ENCODE measurements around the gene MALRD1. TPM values are rescaled to one million over a fixed set of nuclear protein-coding genes. Genes with fewer than 3 reads are reported as not detected.

MALRD1 gene
- total and polyA plus RNA-seq, 2 of the 8 experiments (the other 6 are each of a cell fraction or from before 2014, with no cell fraction given): 0.32 to 0.35 TPM

- no peaks in the 10 kb centered on the region for H3K4me1 ChIP-seq (replicated peaks in 1 of 4; ENCODE audit: control insufficient read depth in 3 of 4, insufficient read depth in 4 of 4, low read length in 3 of 4)
- TF ChIP-seq SIRT6 (IDR thresholded peaks at IDR 0.05; ENCODE audit: low read length): no peak
- no peak for TF ChIP-seq KDM5A (IDR thresholded peaks at IDR 0.05; ENCODE audit: low read length)
- TF ChIP-seq SRF (IDR thresholded peaks at IDR 0.05; ENCODE audit: low read depth, low read length): no peak
- TF ChIP-seq HDAC2 (IDR thresholded peaks at IDR 0.05; ENCODE audit: borderline replicate concordance in 1 of 2, low read depth in 2 of 2, low read length in 2 of 2): no peak
- TF ChIP-seq JUN (IDR thresholded peaks at IDR 0.05; ENCODE audit: low read depth, low read length): no peak
- TF ChIP-seq, protein P1, sequence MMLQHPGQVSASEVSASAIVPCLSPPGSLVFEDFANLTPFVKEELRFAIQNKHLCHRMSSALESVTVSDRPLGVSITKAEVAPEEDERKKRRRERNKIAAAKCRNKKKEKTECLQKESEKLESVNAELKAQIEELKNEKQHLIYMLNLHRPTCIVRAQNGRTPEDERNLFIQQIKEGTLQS (IDR thresholded peaks at IDR 0.05; ENCODE audit: insufficient read depth, low read depth, low read length): no peak
- no peak for TF ChIP-seq CHD2 (IDR thresholded peaks at IDR 0.05; ENCODE audit: low read length)
- no peak for TF ChIP-seq TEAD4 (IDR thresholded peaks at IDR 0.05; ENCODE audit: low read depth, low read length)
- TF ChIP-seq POLR2A (IDR thresholded peaks at IDR 0.05; ENCODE audit: control extremely low read depth in 1 of 2, low read depth in 2 of 2, low read length in 2 of 2): no peak
Measured at GRCh38 chr10:19532411-19532810, 483.8 kb downstream of the MALRD1 start.

More at GRCh38 chr10:19532411-19532810, 483.8 kb downstream of the MALRD1 start:
- Histone ChIP-seq H2AFZ (ENCODE audit: low read length) (no peak overlapping the region), H3K36me3 (ENCODE audit: control insufficient read depth in 2 of 4, insufficient read depth in 4 of 4, low read length in 3 of 4) (no peaks in the 10 kb centered on the region), H2BK120ac (replicated peaks; ENCODE audit: low read depth, low read length) (no peak overlapping the region), H4K8ac (ENCODE audit: extremely low read depth, insufficient read depth, low read length) (no peak overlapping the region), H3K79me2 (ENCODE audit: control insufficient read depth in 1 of 2, insufficient read depth in 2 of 2, low read length in 2 of 2) (no peaks in the 10 kb centered on the region), H3K18ac (ENCODE audit: extremely low read depth, low read length) (no peak overlapping the region), H3K27me3 (replicated peaks in 1 of 4; ENCODE audit: control insufficient read depth in 3 of 4, extremely low read depth in 1 of 4, insufficient read depth in 3 of 4, low read length in 3 of 4) (no peaks in the 10 kb centered on the region), H2BK5ac (ENCODE audit: low read depth, low read length) (no peak overlapping the region), H3K4ac (replicated peaks; ENCODE audit: insufficient read length, low read depth, low read length) (no peak overlapping the region), H3K23ac (ENCODE audit: insufficient read length) (no peak overlapping the region), H3K4me2 (ENCODE audit: insufficient read depth in 1 of 2, low read depth in 2 of 2, low read length in 2 of 2) (no peak overlapping the region), H3K23me2 (ENCODE audit: low read depth, low read length) (no peaks in the 10 kb centered on the region), H3K4me3 (ENCODE audit: extremely low read depth in 1 of 4, insufficient read depth in 2 of 4, low read depth in 3 of 4, low read length in 4 of 4) (no peak overlapping the region), H4K5ac (ENCODE audit: insufficient read length, low read depth, low read length) (no peak overlapping the region), H3K9me3 (ENCODE audit: insufficient read depth in 2 of 2, low read depth in 1 of 2, low read length in 1 of 2) (no peaks in the 10 kb centered on the region), H2BK20ac (ENCODE audit: low read length) (no peak overlapping the region), H3K79me1 (ENCODE audit: low read depth, low read length) (no peaks in the 10 kb centered on the region), H2BK12ac (ENCODE audit: low read depth, low read length) (no peak overlapping the region), H2BK15ac (ENCODE audit: low read length) (no peak overlapping the region), H2AK5ac (ENCODE audit: low read depth, low read length) (no peak overlapping the region), H3K9ac (replicated peaks in 1 of 4; ENCODE audit: extremely low read depth in 1 of 4, low read depth in 3 of 4, low read length in 3 of 4) (no peak overlapping the region), H4K91ac (replicated peaks; ENCODE audit: insufficient read length, low read length) (no peak overlapping the region), H3K14ac (ENCODE audit: insufficient read length) (no peak overlapping the region), H4K20me1 (replicated peaks in 1 of 2; ENCODE audit: control insufficient read depth in 1 of 2, insufficient read depth in 2 of 2, low read length in 2 of 2) (no peaks in the 10 kb centered on the region), H3K56ac (replicated peaks; ENCODE audit: insufficient read length, low read depth, low read length) (no peak overlapping the region), H3K27ac (ENCODE audit: low read depth, low read length) (no peak overlapping the region)
- 87% methylated on average over 3 of the region's 3 CpGs; no CpG with 5 or more reads in 1 of the 2 experiments for WGBS, 2 experiments (ENCODE audit: extremely low coverage in 1 of 2, insufficient coverage in 1 of 2, insufficient read length in 1 of 2, insufficient replicate concordance in 2 of 2, low coverage in 1 of 2, low lambda C conversion rate in 2 of 2, missing lambda C conversion rate in 1 of 2)
- POLR2A ChIA-PET (ENCODE audit: partially characterized antibody): no interaction called here
- no peak for DNase-seq (ENCODE audit: low read depth in 1 of 2, low spot score in 2 of 2)
- FAIRE-seq: no peak
- CTCF ChIA-PET (ENCODE audit: partially characterized antibody): no interaction called here
